H9 (cell line): ENCODE results near the gene HES1. TPM values are rescaled to one million over a fixed set of nuclear protein-coding genes. Genes with fewer than 3 reads are reported as not detected.

Experiments used
- DNase-seq: peaks from one replicate; pipeline ENCODE4 v3.0.0-alpha.2; 2017
- H2AFZ ChIP-seq: one replicate; pipeline ENCODE4 v1.6.1; 2013; ENCODE audit warnings: mild to moderate bottlenecking, low read length, control low read depth, moderate library complexity
- H2AK5ac ChIP-seq: 2 replicates; pipeline ENCODE4 v1.6.1; 2013; ENCODE audit warnings: low read length, control low read depth, mixed read lengths; ENCODE audit not compliant: insufficient read length
- H2BK120ac ChIP-seq: one replicate; pipeline ENCODE4 v1.6.1; 2013; ENCODE audit warnings: low read depth, mild to moderate bottlenecking, low read length, control low read depth, inconsistent platforms; ENCODE audit not compliant: poor library complexity, severe bottlenecking
- H2BK12ac ChIP-seq: 2 replicates; pipeline ENCODE4 v1.6.1; 2013; ENCODE audit warnings: low read length, control low read depth, mixed read lengths, low read depth; ENCODE audit not compliant: insufficient read length
- H2BK15ac ChIP-seq: 2 replicates; pipeline ENCODE4 v1.6.1; 2013; ENCODE audit warnings: low read depth, low read length, control low read depth
- H2BK20ac ChIP-seq: one replicate; pipeline ENCODE4 v1.6.1; 2013; ENCODE audit warnings: low read depth, mild to moderate bottlenecking, low read length, control low read depth, inconsistent platforms; ENCODE audit not compliant: poor library complexity, severe bottlenecking
- H2BK5ac ChIP-seq: 2 replicates; pipeline ENCODE4 v1.6.1; 2013; ENCODE audit warnings: low read length, control low read depth, mixed read lengths; ENCODE audit not compliant: insufficient read length
- H3K14ac ChIP-seq: 2 replicates; pipeline ENCODE4 v1.6.1; 2013; ENCODE audit warnings: low read length, control low read depth; ENCODE audit not compliant: insufficient read depth
- H3K18ac ChIP-seq: 2 replicates; pipeline ENCODE4 v1.6.1; 2013; ENCODE audit warnings: low read depth, mild to moderate bottlenecking, mixed read lengths, low read length, control low read depth; ENCODE audit not compliant: insufficient read length
- H3K23ac ChIP-seq: 2 replicates; pipeline ENCODE4 v1.6.1; 2013; ENCODE audit warnings: low read length, control low read depth, mixed read lengths, low read depth; ENCODE audit not compliant: insufficient read length
- H3K23me2 ChIP-seq: 2 replicates; pipeline ENCODE4 v1.6.1; 2013; ENCODE audit warnings: low read depth, mild to moderate bottlenecking, mixed read lengths, low read length, control low read depth; ENCODE audit not compliant: insufficient read length, poor library complexity, severe bottlenecking
- H3K27ac ChIP-seq: 2 replicates; pipeline ENCODE4 v1.5.1; 2013; ENCODE audit warnings: low read length, control low read depth, mixed read lengths, low read depth; ENCODE audit not compliant: insufficient read length
- H3K27me3 ChIP-seq: 2 replicates; pipeline ENCODE4 v1.6.1; 2013; ENCODE audit warnings: low read length, control low read depth, inconsistent platforms; ENCODE audit not compliant: insufficient read depth
- H3K4ac ChIP-seq: 2 replicates; pipeline ENCODE4 v1.6.1; 2013; ENCODE audit warnings: low read depth, mild to moderate bottlenecking, control low read depth, inconsistent platforms, low read length, moderate library complexity
- H3K4me1 ChIP-seq: 2 replicates; pipeline ENCODE4 v1.6.1; 2013; ENCODE audit warnings: low read length, control low read depth, inconsistent platforms; ENCODE audit not compliant: insufficient read depth
- H3K4me2 ChIP-seq: 2 replicates; pipeline ENCODE4 v1.6.1; 2013; ENCODE audit warnings: low read length, control low read depth, mixed read lengths; ENCODE audit not compliant: insufficient read length, insufficient read depth
- H3K56ac ChIP-seq: 2 replicates; pipeline ENCODE4 v1.6.1; 2013; ENCODE audit warnings: low read depth, mild to moderate bottlenecking, mixed read lengths, low read length, control low read depth; ENCODE audit not compliant: insufficient read length
- H3K79me1 ChIP-seq: 2 replicates; pipeline ENCODE4 v1.6.1; 2013; ENCODE audit warnings: low read depth, mild to moderate bottlenecking, moderate library complexity, low read length, control low read depth, inconsistent platforms; ENCODE audit not compliant: insufficient read depth, poor library complexity, severe bottlenecking
- H3K79me2 ChIP-seq: 2 replicates; pipeline ENCODE4 v1.6.1; 2013; ENCODE audit warnings: low read length, control low read depth, inconsistent platforms; ENCODE audit not compliant: insufficient read depth
- H3K9ac ChIP-seq: 2 replicates; pipeline ENCODE4 v1.6.1; 2013; ENCODE audit warnings: low read length, control low read depth, mixed read lengths; ENCODE audit not compliant: insufficient read length; ENCODE audit errors: extremely low read depth
- H3K9me3 ChIP-seq: one replicate; pipeline ENCODE4 v1.6.1; 2013; ENCODE audit warnings: low read depth, low read length, inconsistent platforms; ENCODE audit not compliant: control insufficient read depth
- H3T11ph ChIP-seq: one replicate; pipeline ENCODE4 v1.6.1; 2013; ENCODE audit warnings: mild to moderate bottlenecking, low read length, control low read depth, inconsistent platforms
- H4K20me1 ChIP-seq: one replicate; pipeline ENCODE4 v1.6.1; 2013; ENCODE audit not compliant: control insufficient read depth, insufficient read length, insufficient read depth
- H4K5ac ChIP-seq: 2 replicates; pipeline ENCODE4 v1.6.1; 2013; ENCODE audit warnings: low read depth, mild to moderate bottlenecking, mixed read lengths, low read length, control low read depth; ENCODE audit not compliant: insufficient read length
- H4K8ac ChIP-seq: replicated peaks from 2 replicates; pipeline ENCODE4 v1.6.1; 2013; ENCODE audit warnings: low read length, control low read depth, mixed read lengths, low read depth; ENCODE audit not compliant: insufficient read length
- H4K91ac ChIP-seq: 2 replicates; pipeline ENCODE4 v1.6.1; 2013; ENCODE audit warnings: low read depth, mild to moderate bottlenecking, moderate library complexity, mixed read lengths, low read length, control low read depth; ENCODE audit not compliant: insufficient read length
- H3K27ac Mint-ChIP-seq, 3 experiments: 2 replicates in 2 of 3; 3 replicates in 1 of 3; pipeline ENCODE4 v1.8.0; 2020 to 2021; ENCODE audit warnings: mixed read lengths in 3 of 3, mild to moderate bottlenecking in 1 of 3, moderate library complexity in 1 of 3
- H3K27me3 Mint-ChIP-seq: 2 replicates; pipeline ENCODE4 v1.8.0; 2021; ENCODE audit warnings: low read depth, mild to moderate bottlenecking, moderate library complexity, mixed read lengths
- H3K36me3 Mint-ChIP-seq, 3 experiments: 2 replicates in 2 of 3; 3 replicates in 1 of 3; pipeline ENCODE4 v1.8.0; 2020 to 2021; ENCODE audit warnings: low read depth in 3 of 3, mixed read lengths in 3 of 3; ENCODE audit not compliant: insufficient read depth in 1 of 3
- H3K4me1 Mint-ChIP-seq, 2 experiments: 2 replicates each; pipeline ENCODE4 v1.8.0; 2020; ENCODE audit warnings: mixed read lengths in 2 of 2
- H3K4me3 Mint-ChIP-seq, 2 experiments: 2 replicates in 1 of 2; 3 replicates in 1 of 2; pipeline ENCODE4 v1.8.0; 2020 to 2021; ENCODE audit warnings: mild to moderate bottlenecking in 2 of 2, mixed read lengths in 2 of 2, moderate library complexity in 1 of 2
- H3K9me3 Mint-ChIP-seq, 2 experiments: 2 replicates in 1 of 2; 3 replicates in 1 of 2; pipeline ENCODE4 v1.8.0; 2020; ENCODE audit warnings: mild to moderate bottlenecking in 2 of 2, mixed read lengths in 2 of 2, moderate library complexity in 1 of 2
- WGBS: extraction: QIAGEN DNeasy Blood & Tissue Kit; methylation state at CpG from one replicate; pipeline ENCODE4 v1.1.7; 2013; ENCODE audit warnings: missing lambda C conversion rate, low lambda C conversion rate, mixed read lengths; ENCODE audit not compliant: insufficient read length; ENCODE audit errors: extremely low coverage; 5-methylcytosine and 5-hydroxymethylcytosine counted together
- total RNA-seq: library from RNA; stranded (reverse); gene quantifications from 2 replicates; pipeline ENCODE4 v1.2.1, GENCODE V29; 2021
- TF ChIP-seq, protein P1 (sequence below): fragments of 200-600 bp; sonication (generic); conservative IDR thresholded peaks from 3 replicates; pipeline ENCODE4 v1.8.0; 2021; ENCODE audit warnings: antibody characterized with exemption, mild to moderate bottlenecking

HES1 gene
- total RNA-seq, 1 experiment from 2014 or later = 23.2 TPM

DNA sequence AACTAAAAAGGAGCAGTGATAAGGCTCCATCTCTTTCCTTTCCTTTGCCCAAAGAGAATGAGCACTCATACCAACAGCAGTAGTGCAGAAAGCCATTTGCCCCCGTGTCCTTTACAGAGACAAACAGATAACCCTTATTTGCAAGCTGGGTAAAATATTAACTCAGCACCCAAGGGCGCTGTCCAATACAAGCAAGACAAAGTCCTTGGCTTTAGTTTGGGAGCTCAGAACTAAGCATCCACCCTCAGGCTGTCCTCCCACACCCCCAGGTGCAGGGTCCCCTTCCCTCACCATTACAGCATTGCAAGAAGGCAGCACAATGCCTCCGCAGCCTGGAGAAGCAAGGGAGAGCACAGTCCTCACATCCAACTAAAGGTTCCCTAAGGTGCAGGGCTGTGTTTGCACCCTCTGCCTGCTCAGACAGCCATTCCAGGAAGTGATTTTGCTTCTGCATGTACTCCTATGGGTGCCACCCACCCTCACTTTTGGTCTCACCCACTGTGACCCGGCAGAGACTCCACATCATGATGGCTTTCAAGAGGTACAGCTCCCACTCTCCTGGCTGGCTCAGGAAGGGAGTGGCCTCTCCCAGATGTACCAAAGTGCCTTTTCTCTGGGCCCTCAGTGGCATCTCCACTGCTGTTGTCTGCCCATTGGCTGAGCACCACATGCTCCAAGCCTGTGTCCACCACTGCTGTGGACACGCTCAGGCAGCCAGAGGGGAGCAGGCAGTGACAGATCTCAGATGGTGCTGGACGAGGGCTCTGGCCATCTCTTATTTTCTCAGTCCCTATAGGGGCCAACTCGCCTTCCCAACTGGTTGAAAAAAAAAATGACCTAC is 34.1 kb upstream of the HES1 start:
- Histone ChIP-seq H3K56ac (no peak overlapping the region), H2BK20ac (no peak overlapping the region), H4K91ac (no peak overlapping the region), H3K79me2 (no peaks in the 10 kb centered on the region), H3K14ac (no peak overlapping the region), H2BK5ac (no peak overlapping the region), H3K79me1 (no peaks in the 10 kb centered on the region), H3K4ac (no peak overlapping the region), H3K27ac (no peak overlapping the region), H3K18ac (no peak overlapping the region), H2BK12ac (no peak overlapping the region), H3T11ph (no peak overlapping the region), H4K20me1 (no peaks in the 10 kb centered on the region), H3K23ac (no peak overlapping the region), H3K4me1 (no peaks in the 10 kb centered on the region), H2AK5ac (no peak overlapping the region), H2AFZ (no peak overlapping the region), H3K9ac (no peak overlapping the region), H4K5ac (no peak overlapping the region), H3K27me3 (no peaks in the 10 kb centered on the region), H3K23me2 (no peaks in the 10 kb centered on the region), H3K9me3 (no peaks in the 10 kb centered on the region), H2BK120ac (no peak overlapping the region), H2BK15ac (no peak overlapping the region), H4K8ac (no peak overlapping the region), H3K4me2 (no peak overlapping the region)
- Mint-ChIP-seq H3K4me3 (no peak overlapping the region), H3K9me3 (no peaks in the 10 kb centered on the region), H3K27me3 (peaks cover 42% of the 10 kb centered on the region), H3K27ac (no peak overlapping the region), H3K4me1 (peaks cover 25 to 33% of the 10 kb centered on the region in 2 experiments), H3K36me3 (no peaks in the 10 kb centered on the region)
- DNase-seq = no peak
- TF ChIP-seq, protein P1, sequence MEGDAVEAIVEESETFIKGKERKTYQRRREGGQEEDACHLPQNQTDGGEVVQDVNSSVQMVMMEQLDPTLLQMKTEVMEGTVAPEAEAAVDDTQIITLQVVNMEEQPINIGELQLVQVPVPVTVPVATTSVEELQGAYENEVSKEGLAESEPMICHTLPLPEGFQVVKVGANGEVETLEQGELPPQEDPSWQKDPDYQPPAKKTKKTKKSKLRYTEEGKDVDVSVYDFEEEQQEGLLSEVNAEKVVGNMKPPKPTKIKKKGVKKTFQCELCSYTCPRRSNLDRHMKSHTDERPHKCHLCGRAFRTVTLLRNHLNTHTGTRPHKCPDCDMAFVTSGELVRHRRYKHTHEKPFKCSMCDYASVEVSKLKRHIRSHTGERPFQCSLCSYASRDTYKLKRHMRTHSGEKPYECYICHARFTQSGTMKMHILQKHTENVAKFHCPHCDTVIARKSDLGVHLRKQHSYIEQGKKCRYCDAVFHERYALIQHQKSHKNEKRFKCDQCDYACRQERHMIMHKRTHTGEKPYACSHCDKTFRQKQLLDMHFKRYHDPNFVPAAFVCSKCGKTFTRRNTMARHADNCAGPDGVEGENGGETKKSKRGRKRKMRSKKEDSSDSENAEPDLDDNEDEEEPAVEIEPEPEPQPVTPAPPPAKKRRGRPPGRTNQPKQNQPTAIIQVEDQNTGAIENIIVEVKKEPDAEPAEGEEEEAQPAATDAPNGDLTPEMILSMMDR = no peak
- no CpG with 5 or more reads among the region's 7 CpGs for WGBS
